GM23248 (cell line): ENCODE results near the gene MIB2. TPM values are rescaled to one million over a fixed set of nuclear protein-coding genes. Genes with fewer than 3 reads are reported as not detected.

Source experiments
- DNase-seq: peaks from one replicate; pipeline ENCODE4 v3.0.0-alpha.2; 2015
- H2AFZ ChIP-seq: fragments of 200-600 bp; sonication (generic); 2 replicates; pipeline ENCODE4 v1.6.1; 2016; ENCODE audit warnings: antibody characterized with exemption
- H3F3A ChIP-seq: fragments of 200-600 bp; sonication (generic); 2 replicates; pipeline ENCODE4 v1.6.1; 2016; ENCODE audit warnings: mild to moderate bottlenecking, antibody characterized with exemption, mixed run types; ENCODE audit not compliant: insufficient read depth
- H3K27ac ChIP-seq: fragments of 200-600 bp; sonication (generic); 2 replicates; pipeline ENCODE4 v1.5.1; 2016; ENCODE audit warnings: mild to moderate bottlenecking
- H3K27me3 ChIP-seq: fragments of 200-600 bp; sonication (generic); replicated peaks from 2 replicates; pipeline ENCODE4 v1.6.1; 2016; ENCODE audit warnings: mild to moderate bottlenecking; ENCODE audit not compliant: insufficient read depth
- H3K36me3 ChIP-seq: fragments of 200-600 bp; sonication (generic); 2 replicates; pipeline ENCODE4 v1.6.1; 2016; ENCODE audit warnings: low read depth, mild to moderate bottlenecking
- H3K4me1 ChIP-seq: fragments of 200-600 bp; sonication (generic); 2 replicates; pipeline ENCODE4 v1.6.1; 2016; ENCODE audit warnings: mild to moderate bottlenecking; ENCODE audit not compliant: insufficient read depth
- H3K4me2 ChIP-seq: fragments of 200-600 bp; sonication (generic); one replicate; pipeline ENCODE4 v1.6.1; 2016; ENCODE audit warnings: mild to moderate bottlenecking; ENCODE audit not compliant: unreplicated experiment
- H3K4me3 ChIP-seq: fragments of 200-600 bp; sonication (generic); 2 replicates; pipeline ENCODE4 v1.5.1; 2016; ENCODE audit warnings: mild to moderate bottlenecking
- H3K79me2 ChIP-seq: fragments of 200-600 bp; sonication (generic); 2 replicates; pipeline ENCODE4 v1.6.1; 2016; ENCODE audit warnings: mild to moderate bottlenecking; ENCODE audit not compliant: insufficient read depth
- H3K9ac ChIP-seq: fragments of 200-600 bp; sonication (generic); 2 replicates; pipeline ENCODE4 v1.6.1; 2016; ENCODE audit warnings: mild to moderate bottlenecking
- H3K9me2 ChIP-seq: fragments of 200-600 bp; sonication (generic); 2 replicates; pipeline ENCODE4 v1.6.1; 2016; ENCODE audit warnings: mixed run types, mild to moderate bottlenecking, moderate library complexity; ENCODE audit not compliant: insufficient read depth
- H3K9me3 ChIP-seq: fragments of 200-600 bp; sonication (generic); one replicate; pipeline ENCODE4 v1.6.1; 2017; ENCODE audit warnings: low read depth
- H4K20me1 ChIP-seq: fragments of 200-600 bp; sonication (generic); 2 replicates; pipeline ENCODE4 v1.6.0; 2016; ENCODE audit not compliant: insufficient read depth
- EZH2 ChIP-seq: fragments of 200-600 bp; sonication (generic); IDR thresholded peaks from 2 replicates; pipeline ENCODE4 v1.6.1; 2018; ENCODE audit warnings: antibody characterized with exemption, mild to moderate bottlenecking; ENCODE audit not compliant: insufficient read depth, poor library complexity, severe bottlenecking
- EZH2phosphoT487 ChIP-seq: fragments of 200-600 bp; sonication (generic); IDR thresholded peaks from 2 replicates; pipeline ENCODE4 v1.6.1; 2018; ENCODE audit warnings: antibody characterized with exemption, moderate library complexity, mild to moderate bottlenecking, low read depth; ENCODE audit not compliant: insufficient read depth
- WGBS, 2 experiments: methylation state at CpG; one replicate each; pipeline ENCODE4 v1.1.6; 2015 to 2017; ENCODE audit warnings: low lambda C conversion rate in 2 of 2, low coverage in 1 of 2; ENCODE audit errors: missing lambda C conversion rate in 2 of 2; 5-methylcytosine and 5-hydroxymethylcytosine counted together
- in situ Hi-C: fragments of 300-500 bp; cut with MboI; formaldehyde crosslinking; loops from 2 replicates; pipeline ENCODE4 v1.15.0; 2020
- polyA plus RNA-seq: library from polyadenylated mRNA; unstranded; fragments of >200 nt; fragmentation: Nextera tagmentation; extraction: Ambion mirVana; gene quantifications from 2 replicates; pipeline ENCODE4 v1.2.1, GENCODE V29; 2016
- total RNA-seq: library from RNA; depleted of rRNA; stranded (reverse); fragments of >200 nt; shearing (Covaris generic); gene quantifications from 2 replicates; pipeline ENCODE4 v1.2.3, GENCODE V29; 2014

The MIB2 gene
- total and polyA plus RNA-seq, 2 experiments from 2014 or later, result 30.3 to 70.5 TPM

DNA sequence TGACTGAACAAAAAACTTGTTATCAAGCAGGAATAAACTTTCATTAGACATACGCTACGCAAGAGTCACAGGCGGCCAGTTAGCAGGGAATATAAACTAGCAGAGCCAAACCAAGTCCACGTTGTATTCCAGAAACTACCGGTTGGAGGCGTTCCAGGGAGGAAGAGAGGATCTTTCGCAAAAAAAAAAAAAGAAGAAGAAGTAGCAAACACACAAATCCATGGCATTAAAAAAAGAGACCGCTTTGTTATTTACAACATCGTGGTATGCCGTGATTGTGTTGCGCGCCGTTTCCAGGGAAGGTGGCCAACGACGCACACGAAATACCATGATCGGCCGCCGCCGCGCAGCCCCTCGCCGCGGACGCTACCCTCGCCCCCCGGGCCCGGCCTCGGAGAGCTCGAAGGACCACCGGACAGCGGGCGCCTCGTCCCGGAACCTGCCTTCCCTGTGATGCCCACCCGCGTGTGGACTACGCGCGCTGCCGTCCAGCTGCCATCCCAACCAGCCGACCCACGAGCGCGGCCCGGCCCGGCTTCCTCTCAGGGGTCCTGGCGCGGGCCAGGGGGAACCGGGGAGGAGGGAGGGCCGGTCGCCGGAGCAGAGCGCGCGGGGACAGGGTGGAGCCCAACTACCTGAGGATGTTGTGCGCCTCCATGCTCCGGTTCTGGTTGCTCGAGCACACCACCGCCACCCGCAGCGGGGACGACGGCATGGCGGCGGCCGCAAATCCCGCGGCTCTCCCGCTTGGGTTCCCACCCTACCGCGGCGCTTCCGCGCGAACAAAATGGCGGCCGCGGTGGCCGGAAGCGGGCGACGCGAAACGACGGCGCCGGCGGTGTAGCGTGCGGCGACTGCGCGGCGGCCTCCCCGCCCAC lies 41.2 kb upstream of the MIB2 start:
- Histone ChIP-seq H3K4me1 (peaks cover 30% of the 10 kb centered on the region), H3K9ac (peak overlapping the region; percentile 100), H3K27me3 (no peaks in the 10 kb centered on the region), H3K36me3 (peaks cover 8% of the 10 kb centered on the region; the same call in 1 of the 2 replicates), H3K4me3 (peak overlapping the region; percentile 97), H2AFZ (peak overlapping the region; percentile 40; the same call in 1 of the 2 replicates), H4K20me1 (peaks cover 9% of the 10 kb centered on the region), H3F3A (peaks cover 19% of the 10 kb centered on the region; the same call in 1 of the 2 replicates), H3K79me2 (peaks cover 54% of the 10 kb centered on the region), H3K27ac (peak overlapping the region; percentile 100), H3K9me2 (no peaks in the 10 kb centered on the region), H3K9me3 (no peaks in the 10 kb centered on the region), H3K4me2 (peak overlapping the region; percentile 99)
- peak; percentile 90 for DNase-seq
- 0 to 1% methylated on average over 63 to 77 of the region's 96 CpGs for WGBS, 2 experiments
- in situ Hi-C loops, result no loop called here
- TF ChIP-seq EZH2phosphoT487, result no peak
- no peak for TF ChIP-seq EZH2

DNA sequence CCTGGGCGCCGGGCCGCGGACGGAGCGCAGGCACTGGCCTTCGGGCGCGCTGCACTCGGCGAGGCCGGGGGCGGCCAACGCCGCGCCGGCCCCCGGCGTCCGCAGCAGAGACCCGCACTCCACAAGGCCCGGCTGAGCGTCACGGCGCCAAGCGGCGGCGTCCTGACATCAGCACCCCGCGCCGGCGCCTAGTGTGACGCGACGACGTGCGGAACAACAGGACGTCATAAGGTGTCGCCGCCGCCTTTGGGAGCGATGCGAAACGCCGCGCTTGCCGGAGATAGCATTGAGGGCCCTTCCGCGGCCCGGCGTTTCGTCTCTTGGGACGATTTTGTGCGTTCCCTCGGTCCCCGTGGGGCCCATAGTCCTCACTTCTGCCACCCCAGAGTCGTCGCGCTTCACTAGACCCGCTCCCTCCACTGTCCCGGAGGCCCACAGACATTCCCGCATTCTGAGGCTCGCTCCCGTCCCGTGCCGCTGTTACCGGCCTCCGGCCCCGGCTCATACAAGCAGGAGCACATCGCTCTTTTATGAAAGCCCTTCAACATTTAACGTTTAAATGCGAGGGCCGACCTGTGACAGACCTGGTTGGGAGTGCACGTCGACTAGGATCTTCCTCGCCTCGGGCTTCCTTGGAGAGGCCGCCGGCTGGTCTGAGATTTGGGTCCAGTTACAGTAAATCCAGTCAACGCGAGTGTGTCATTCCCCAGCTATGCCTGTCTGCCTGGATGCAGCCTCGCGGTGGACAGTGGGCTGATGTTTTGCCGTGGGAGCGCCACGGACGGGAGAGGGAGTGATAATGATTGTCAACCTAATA lies 40.4 kb upstream of the MIB2 start, which contains the start of gene SSU72:
Gene SSU72 (minus strand): TSS at position 143 of the 817 bp plus-strand sequence. CDS start 306 bp downstream, outside the sequence.
- 0 to 1% methylated on average over 69 to 75 of the region's 87 CpGs for WGBS, 2 experiments
- Histone ChIP-seq H3K4me1 (peaks cover 24% of the 10 kb centered on the region), H3K36me3 (peaks cover 8% of the 10 kb centered on the region; the same call in 1 of the 2 replicates), H3K27ac (peak within 1 kb of the TSS; percentile 100), H3K79me2 (peaks cover 45% of the 10 kb centered on the region), H3K27me3 (no peaks in the 10 kb centered on the region), H3K9ac (peak within 1 kb of the TSS; percentile 100), H3K9me2 (no peaks in the 10 kb centered on the region), H4K20me1 (peaks cover 7% of the 10 kb centered on the region; the same call in 1 of the 2 replicates), H3K4me3 (peak within 1 kb of the TSS; percentile 97), H3K9me3 (no peaks in the 10 kb centered on the region), H3F3A (peaks cover 19% of the 10 kb centered on the region; the same call in 1 of the 2 replicates), H2AFZ (peak within 1 kb of the TSS; percentile 96), H3K4me2 (peak within 1 kb of the TSS; percentile 99)
- DNase-seq, result peak; percentile 97
- TF ChIP-seq EZH2phosphoT487 (no peak), EZH2 (no peak)
- in situ Hi-C loops, result no loop called here

DNA sequence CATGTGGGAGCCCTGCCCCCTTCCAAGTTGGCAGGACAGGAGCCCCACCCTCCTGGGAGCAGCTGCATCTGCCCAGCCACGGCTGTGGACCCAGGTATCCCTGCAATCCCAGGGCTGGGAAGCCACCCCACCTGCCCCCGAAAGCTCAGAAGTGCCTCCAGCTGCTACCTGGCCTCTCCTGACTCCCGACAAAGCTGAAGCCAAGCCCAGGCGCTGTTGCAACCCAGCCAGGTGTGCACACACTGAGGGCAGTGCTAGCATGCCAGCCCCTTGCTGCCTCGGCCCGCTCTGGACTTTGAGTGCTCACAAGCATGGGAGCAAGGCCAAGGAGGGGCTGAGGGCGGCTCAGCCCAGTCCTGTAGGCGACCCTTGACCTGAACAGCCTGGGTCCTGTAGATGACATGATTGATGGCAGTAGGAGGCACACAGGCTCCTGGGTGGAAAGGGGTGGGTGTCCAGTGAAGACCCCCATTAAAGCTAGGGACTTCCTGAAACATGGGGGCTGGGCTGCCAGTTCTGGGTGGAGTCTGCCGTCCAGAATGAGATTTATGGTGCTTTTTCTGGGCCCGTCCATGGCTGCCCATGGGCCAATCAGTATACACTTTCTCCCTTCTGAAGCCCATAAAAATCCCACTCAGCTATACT lies 37.8 kb upstream of the MIB2 start:
- no peak for TF ChIP-seq EZH2
- Histone ChIP-seq H2AFZ (no peak overlapping the region), H3K27ac (no peak overlapping the region), H3K9ac (no peak overlapping the region), H3K4me1 (peaks cover 18% of the 10 kb centered on the region), H3K27me3 (peaks cover 16% of the 10 kb centered on the region), H3K79me2 (peaks cover 20% of the 10 kb centered on the region), H3K4me2 (no peak overlapping the region), H3K9me2 (no peaks in the 10 kb centered on the region), H3F3A (peaks cover 19% of the 10 kb centered on the region; the same call in 1 of the 2 replicates), H3K36me3 (peaks cover 5% of the 10 kb centered on the region; the same call in 1 of the 2 replicates), H3K4me3 (no peak overlapping the region), H3K9me3 (no peaks in the 10 kb centered on the region), H4K20me1 (no peaks in the 10 kb centered on the region)
- in situ Hi-C loops, result no loop called here
- no peak for DNase-seq
- 24 to 25% methylated on average over 10 of the region's 10 CpGs for WGBS, 2 experiments
